VCaP (cell line): Measurements from ENCODE around the gene ADAMTS9.

Source experiments
- H3K27ac ChIP-seq: fragments of 450-650 bp; 2 replicates; pipeline ENCODE4 v1.5.1; 2017
- CTCF ChIP-seq: fragments of 450-650 bp; conservative IDR thresholded peaks from 2 replicates; pipeline ENCODE4 v1.5.1; 2017; ENCODE audit warnings: mild to moderate bottlenecking, moderate library complexity

ADAMTS9 gene

GRCh38 chr3:64484289-64484992, 203.4 kb downstream of the ADAMTS9 start:
- peak overlapping the region; percentile 29; the same call in 1 of the 2 replicates for H3K27ac ChIP-seq
- peak; percentile 91 for TF ChIP-seq CTCF

- H3K27ac ChIP-seq: no peak overlapping the region
- no peak for TF ChIP-seq CTCF
Observed at GRCh38 chr3:64483467-64483866, 204.3 kb downstream of the ADAMTS9 start.

GRCh38 chr3:64475037-64475436, 212.8 kb downstream of the ADAMTS9 start:
- no peak overlapping the region for H3K27ac ChIP-seq
- TF ChIP-seq CTCF: no peak

- no peak overlapping the region for H3K27ac ChIP-seq
- TF ChIP-seq CTCF: no peak
Observed at GRCh38 chr3:64473466-64473865, 214.3 kb downstream of the ADAMTS9 start.

GRCh38 chr3:64470436-64470835, 217.4 kb downstream of the ADAMTS9 start:
- no peak overlapping the region for H3K27ac ChIP-seq
- no peak for TF ChIP-seq CTCF

GRCh38 chr3:64467255-64467944, 220.4 kb downstream of the ADAMTS9 start:
- TF ChIP-seq CTCF: no peak
- H3K27ac ChIP-seq: no peak overlapping the region
